HUES6 (cell line): ENCODE measurements around the gene RNASE2.
"Not testable (repeated sequence)": the region's sequence is repeated elsewhere in the genome, so short reads cannot be mapped to it uniquely, and the experiment has no call there.

ENCODE experiments used
- H3K27ac ChIP-seq: 2 replicates; pipeline ENCODE4 v1.7.0; 2013; ENCODE audit warnings: low read depth, mild to moderate bottlenecking, low read length, inconsistent platforms
- H3K27me3 ChIP-seq: 2 replicates; pipeline ENCODE4 v1.6.1; 2013; ENCODE audit warnings: low read length; ENCODE audit not compliant: control insufficient read depth, insufficient read depth
- H3K36me3 ChIP-seq: 2 replicates; pipeline ENCODE4 v1.6.1; 2013; ENCODE audit warnings: low read length; ENCODE audit not compliant: control insufficient read depth, insufficient read depth
- H3K4me1 ChIP-seq: 2 replicates; pipeline ENCODE4 v1.6.1; 2013; ENCODE audit warnings: low read length; ENCODE audit not compliant: control insufficient read depth, insufficient read depth
- H3K4me3 ChIP-seq: 2 replicates; pipeline ENCODE4 v1.5.1; 2013; ENCODE audit warnings: low read depth, low read length
- H3K9ac ChIP-seq: one replicate; pipeline ENCODE4 v1.6.1; 2013; ENCODE audit warnings: mild to moderate bottlenecking, low read length
- H3K9me3 ChIP-seq: 2 replicates; pipeline ENCODE4 v1.6.1; 2013; ENCODE audit warnings: low read depth, low read length; ENCODE audit not compliant: control insufficient read depth, insufficient read depth

Gene RNASE2

GRCh38 chr14:20956376-20956976, 1.2 kb downstream of the RNASE2 start:
- Histone ChIP-seq H3K4me1 (peaks cover 3% of the 10 kb centered on the region; the same call in 1 of the 2 replicates), H3K27ac (no peak overlapping the region), H3K4me3 (no peak overlapping the region)

GRCh38 chr14:20958946-20959345, 3.7 kb downstream of the RNASE2 start:
- not testable (repeated sequence) for H3K27me3 ChIP-seq, H3K4me3 ChIP-seq, H3K36me3 ChIP-seq, H3K9ac ChIP-seq, H3K9me3 ChIP-seq, H3K4me1 ChIP-seq, H3K27ac ChIP-seq

More at GRCh38 chr14:20956376-20956976, 1.2 kb downstream of the RNASE2 start:
- Histone ChIP-seq H3K36me3 (no peaks in the 10 kb centered on the region), H3K9ac (no peak overlapping the region), H3K27me3 (no peaks in the 10 kb centered on the region), H3K9me3 (no peaks in the 10 kb centered on the region)

- Histone ChIP-seq H3K4me3 (no peak overlapping the region), H3K4me1 (peaks cover 11% of the 10 kb centered on the region), H3K27me3 (peaks cover 16% of the 10 kb centered on the region; the same call in 1 of the 2 replicates), H3K9ac (no peak overlapping the region), H3K27ac (no peak overlapping the region), H3K9me3 (no peaks in the 10 kb centered on the region), H3K36me3 (no peaks in the 10 kb centered on the region)
Measured at GRCh38 chr14:20969336-20969735, 14.0 kb downstream of the RNASE2 start.

GRCh38 chr14:20970647-20970982, 15.3 kb downstream of the RNASE2 start:
- peak overlapping the region; percentile 66 for H3K9ac ChIP-seq
- H3K4me3 ChIP-seq = peak overlapping the region; percentile 91
- H3K9me3 ChIP-seq = no peaks in the 10 kb centered on the region
- H3K4me1 ChIP-seq = peaks cover 11% of the 10 kb centered on the region
- H3K27me3 ChIP-seq = 0 out of 2 replicates have a peak, but pooled peaks cover 16% of the 10 kb centered on the region
- no peaks in the 10 kb centered on the region for H3K36me3 ChIP-seq
- no peak overlapping the region for H3K27ac ChIP-seq

GRCh38 chr14:20970983-20971704, 15.9 kb downstream of the RNASE2 start:
- Histone ChIP-seq H3K9ac (peak overlapping the region; percentile 66), H3K27me3 (0 out of 2 replicates have a peak, but pooled peaks cover 16% of the 10 kb centered on the region), H3K4me1 (peaks cover 11% of the 10 kb centered on the region), H3K27ac (no peak overlapping the region), H3K9me3 (no peaks in the 10 kb centered on the region), H3K4me3 (peak overlapping the region; percentile 91), H3K36me3 (no peaks in the 10 kb centered on the region)

- H3K27ac ChIP-seq = no peak overlapping the region
- H3K4me3 ChIP-seq = peak overlapping the region; percentile 91
- H3K9me3 ChIP-seq = no peaks in the 10 kb centered on the region
- H3K4me1 ChIP-seq = peaks cover 11% of the 10 kb centered on the region
- 0 out of 2 replicates have a peak, but pooled peaks cover 16% of the 10 kb centered on the region for H3K27me3 ChIP-seq
- no peaks in the 10 kb centered on the region for H3K36me3 ChIP-seq
- no peak overlapping the region for H3K9ac ChIP-seq
Measured at GRCh38 chr14:20971705-20972021, 16.4 kb downstream of the RNASE2 start.

- Histone ChIP-seq H3K27ac (no peak overlapping the region), H3K9ac (no peak overlapping the region), H3K4me3 (no peak overlapping the region), H3K27me3 (0 out of 2 replicates have a peak, but pooled peaks cover 10% of the 10 kb centered on the region), H3K9me3 (no peaks in the 10 kb centered on the region), H3K36me3 (no peaks in the 10 kb centered on the region), H3K4me1 (peaks cover 11% of the 10 kb centered on the region)
Measured at GRCh38 chr14:20973501-20973900, 18.2 kb downstream of the RNASE2 start.

- Histone ChIP-seq H3K9me3 (no peaks in the 10 kb centered on the region), H3K27ac (no peak overlapping the region), H3K27me3 (0 out of 2 replicates have a peak, but pooled peaks cover 6% of the 10 kb centered on the region), H3K36me3 (no peaks in the 10 kb centered on the region), H3K9ac (no peak overlapping the region), H3K4me3 (no peak overlapping the region), H3K4me1 (peaks cover 6% of the 10 kb centered on the region; the same call in 1 of the 2 replicates)
Measured at GRCh38 chr14:20976291-20976690, 21.0 kb downstream of the RNASE2 start.

GRCh38 chr14:20978687-20979086, 23.4 kb downstream of the RNASE2 start:
- H3K9ac ChIP-seq = no peak overlapping the region
- H3K27me3 ChIP-seq = no peaks in the 10 kb centered on the region

GRCh38 chr14:20980906-20981305, 25.6 kb downstream of the RNASE2 start:
- H3K4me3 ChIP-seq = no peak overlapping the region
- H3K9me3 ChIP-seq = no peaks in the 10 kb centered on the region
- no peaks in the 10 kb centered on the region for H3K36me3 ChIP-seq
- H3K27me3 ChIP-seq = no peaks in the 10 kb centered on the region
- no peak overlapping the region for H3K27ac ChIP-seq
- H3K4me1 ChIP-seq = no peaks in the 10 kb centered on the region
- no peak overlapping the region for H3K9ac ChIP-seq

More at GRCh38 chr14:20978687-20979086, 23.4 kb downstream of the RNASE2 start:
- no peaks in the 10 kb centered on the region for H3K9me3 ChIP-seq
- no peak overlapping the region for H3K27ac ChIP-seq
- no peaks in the 10 kb centered on the region for H3K36me3 ChIP-seq
- no peak overlapping the region for H3K4me3 ChIP-seq
- no peaks in the 10 kb centered on the region for H3K4me1 ChIP-seq

GRCh38 chr14:20982646-20983369, 27.5 kb downstream of the RNASE2 start:
- Histone ChIP-seq H3K9me3 (no peaks in the 10 kb centered on the region), H3K27me3 (no peaks in the 10 kb centered on the region), H3K9ac (no peak overlapping the region), H3K4me3 (no peak overlapping the region), H3K36me3 (no peaks in the 10 kb centered on the region), H3K27ac (no peak overlapping the region), H3K4me1 (no peaks in the 10 kb centered on the region)
